GM12874 (cell line): ENCODE results near the gene MAOB.

Source experiments
- TF ChIP-seq, protein P1 (sequence below): IDR thresholded peaks from 2 replicates; pipeline ENCODE4 v1.5.1; 2011; ENCODE audit warnings: low read depth, mild to moderate bottlenecking, control low read depth, low read length, moderate library complexity; ENCODE audit not compliant: insufficient read depth

Gene MAOB

DNA sequence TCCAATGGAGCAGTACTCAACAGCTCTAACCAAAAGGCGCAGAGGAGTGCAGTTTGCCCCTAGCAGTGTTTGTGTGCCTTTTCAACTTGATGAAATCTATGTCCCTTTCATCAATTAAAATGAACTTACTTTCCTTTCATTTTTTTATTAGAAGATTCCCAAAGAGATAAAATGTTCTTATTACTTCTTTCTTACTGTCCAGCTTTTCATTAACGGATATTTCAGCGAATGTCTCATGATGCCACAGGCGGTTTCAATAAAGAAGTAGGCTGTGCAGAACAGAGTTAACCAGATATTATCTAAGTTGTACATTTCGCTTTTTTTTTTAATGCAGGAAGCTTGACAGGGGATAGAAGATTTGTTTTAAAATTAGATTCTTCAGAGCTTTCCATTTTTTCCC lies 3.4 kb upstream of the MAOB start:
- TF ChIP-seq, protein P1, sequence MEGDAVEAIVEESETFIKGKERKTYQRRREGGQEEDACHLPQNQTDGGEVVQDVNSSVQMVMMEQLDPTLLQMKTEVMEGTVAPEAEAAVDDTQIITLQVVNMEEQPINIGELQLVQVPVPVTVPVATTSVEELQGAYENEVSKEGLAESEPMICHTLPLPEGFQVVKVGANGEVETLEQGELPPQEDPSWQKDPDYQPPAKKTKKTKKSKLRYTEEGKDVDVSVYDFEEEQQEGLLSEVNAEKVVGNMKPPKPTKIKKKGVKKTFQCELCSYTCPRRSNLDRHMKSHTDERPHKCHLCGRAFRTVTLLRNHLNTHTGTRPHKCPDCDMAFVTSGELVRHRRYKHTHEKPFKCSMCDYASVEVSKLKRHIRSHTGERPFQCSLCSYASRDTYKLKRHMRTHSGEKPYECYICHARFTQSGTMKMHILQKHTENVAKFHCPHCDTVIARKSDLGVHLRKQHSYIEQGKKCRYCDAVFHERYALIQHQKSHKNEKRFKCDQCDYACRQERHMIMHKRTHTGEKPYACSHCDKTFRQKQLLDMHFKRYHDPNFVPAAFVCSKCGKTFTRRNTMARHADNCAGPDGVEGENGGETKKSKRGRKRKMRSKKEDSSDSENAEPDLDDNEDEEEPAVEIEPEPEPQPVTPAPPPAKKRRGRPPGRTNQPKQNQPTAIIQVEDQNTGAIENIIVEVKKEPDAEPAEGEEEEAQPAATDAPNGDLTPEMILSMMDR: no peak

DNA sequence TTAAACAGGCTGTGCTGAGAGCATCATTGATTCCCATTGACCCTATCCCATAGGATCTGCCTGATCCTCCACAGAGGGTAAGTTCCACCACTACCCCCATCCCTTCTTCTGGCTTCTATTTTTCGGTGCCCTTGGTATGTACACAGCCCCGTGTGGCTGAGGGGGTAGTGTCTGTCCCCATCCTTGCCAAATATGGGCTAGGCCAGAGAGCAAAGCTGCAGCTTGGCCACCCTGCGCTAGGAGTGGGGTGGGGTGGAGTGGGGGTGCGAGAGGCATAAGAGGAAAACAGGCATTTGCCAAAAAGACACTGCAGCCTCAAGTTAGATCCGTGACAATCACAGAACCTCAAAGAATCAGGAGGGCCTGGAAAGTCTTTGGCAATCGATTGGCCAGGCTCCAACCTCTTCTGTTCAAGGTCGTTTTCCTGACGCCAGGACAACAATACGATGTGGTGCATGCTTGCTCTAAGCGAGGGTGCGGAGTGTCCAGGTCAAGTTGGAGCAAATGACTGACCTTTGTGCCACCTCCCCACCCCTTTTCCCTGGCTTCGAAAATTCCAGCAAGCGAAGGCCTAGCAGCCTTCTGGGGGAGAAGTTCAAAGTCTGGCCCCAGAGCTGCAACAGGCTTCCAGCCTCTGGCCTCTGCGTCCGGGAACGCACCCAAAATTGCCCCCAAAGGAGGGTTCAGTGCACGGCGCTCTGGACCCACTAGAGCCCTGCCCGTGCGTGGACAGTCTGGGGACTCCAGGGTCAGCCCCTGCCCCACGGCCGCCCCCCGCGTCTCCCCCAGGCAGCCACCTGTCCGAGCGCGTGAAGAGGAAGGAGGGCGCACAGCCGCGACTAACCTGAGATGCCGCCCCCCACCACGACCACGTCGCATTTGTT lies 598 bp downstream of the MAOB start:
- TF ChIP-seq, protein P1: no peak

DNA sequence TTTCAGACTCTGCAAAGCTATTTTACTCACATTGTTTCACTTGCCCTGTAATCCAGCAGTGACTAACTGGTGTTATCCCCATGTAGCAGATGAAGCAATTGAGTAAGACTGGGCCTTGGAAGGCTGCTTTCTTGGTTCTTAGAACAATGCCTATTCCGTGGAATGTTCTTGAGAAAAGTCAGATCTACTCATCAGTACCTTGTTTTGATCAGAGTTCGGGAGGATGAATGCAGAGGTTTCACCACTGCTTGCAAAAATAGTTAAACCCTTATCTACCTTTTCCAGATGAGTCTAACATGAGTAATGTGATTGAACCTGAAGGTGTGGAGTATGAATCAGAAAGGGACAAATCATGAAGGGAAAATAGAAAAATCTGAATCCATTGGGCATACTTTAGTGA lies 1.8 kb downstream of the MAOB start:
- TF ChIP-seq, protein P1: no peak

DNA sequence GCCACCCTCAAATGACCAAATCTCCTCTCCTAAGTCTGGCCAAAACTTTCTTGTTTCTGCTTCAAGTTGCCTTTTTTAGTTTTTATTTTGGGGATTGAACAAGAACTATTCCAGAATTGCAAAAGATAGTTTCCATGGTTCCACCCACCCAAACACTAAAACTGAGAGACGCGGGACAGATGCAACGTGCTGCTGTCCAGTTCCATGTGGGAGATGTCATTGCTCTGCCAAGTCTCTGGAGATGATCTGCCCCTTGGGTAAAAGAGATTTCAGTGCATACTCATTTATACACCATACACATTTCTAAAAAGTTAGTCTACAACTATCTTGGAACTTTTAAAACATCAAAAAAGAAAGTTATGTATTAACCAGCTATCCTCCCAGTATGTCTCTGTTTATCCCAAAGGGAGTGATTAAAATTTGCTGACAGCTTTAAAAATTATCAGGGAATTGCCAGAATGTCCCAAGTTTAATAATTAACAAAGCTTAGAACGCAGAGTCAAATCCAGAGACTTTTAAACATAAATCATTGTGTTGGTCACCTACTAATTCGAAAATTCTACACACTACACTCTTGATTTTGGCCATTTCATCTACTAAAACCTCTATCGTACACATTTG lies 3.2 kb downstream of the MAOB start:
- TF ChIP-seq, protein P1: no peak

DNA sequence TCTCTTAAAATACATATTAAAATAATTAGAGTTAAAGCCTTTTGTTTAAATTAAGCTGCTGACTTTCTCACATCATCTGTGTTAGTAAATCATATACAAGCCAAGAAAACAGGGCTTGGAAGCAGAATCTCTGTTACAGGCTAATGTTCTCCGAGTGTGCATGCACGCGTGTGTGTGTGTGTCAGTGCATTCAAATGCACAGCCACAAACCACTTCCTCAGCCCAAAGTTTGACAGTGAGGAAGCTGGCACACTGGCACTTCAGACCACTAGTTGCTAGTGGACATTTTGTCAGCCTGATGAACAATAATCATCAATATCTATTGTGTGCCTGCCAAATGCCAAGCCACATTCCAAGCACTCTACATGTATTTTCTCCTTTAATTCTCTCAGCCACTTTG lies 5.6 kb downstream of the MAOB start:
- TF ChIP-seq, protein P1: no peak

DNA sequence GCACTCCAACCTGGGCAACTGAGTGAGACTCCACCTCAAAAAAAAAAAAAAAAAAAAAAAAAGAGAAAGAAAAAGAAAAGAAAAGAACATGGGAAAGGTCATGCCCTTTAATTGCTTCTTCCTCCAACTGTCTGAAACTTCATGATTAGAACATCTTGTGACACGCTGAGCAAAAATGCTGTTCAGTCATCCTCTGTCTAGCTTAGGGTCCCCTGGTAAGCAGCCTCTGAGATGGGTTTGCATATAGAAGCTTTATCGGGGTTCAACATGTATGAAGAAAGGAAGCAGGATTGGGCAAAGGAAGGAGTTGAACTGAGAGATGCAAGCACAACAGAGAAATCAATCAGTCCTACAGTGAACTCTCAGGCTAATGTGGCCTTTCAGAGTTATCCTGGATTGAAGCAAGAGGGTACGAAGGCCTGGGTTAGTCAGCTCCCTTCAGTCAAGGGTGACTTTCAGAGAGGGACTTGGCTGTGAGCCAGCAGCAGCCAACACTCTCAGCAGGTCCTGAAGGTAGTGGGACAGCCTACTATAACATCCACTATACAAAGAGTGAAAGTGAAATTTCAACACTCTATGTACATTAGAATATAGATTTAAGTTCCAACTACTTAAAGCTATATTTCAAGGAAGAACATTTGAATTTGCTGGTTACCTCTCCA lies 11.4 kb downstream of the MAOB start:
- TF ChIP-seq, protein P1: no peak

DNA sequence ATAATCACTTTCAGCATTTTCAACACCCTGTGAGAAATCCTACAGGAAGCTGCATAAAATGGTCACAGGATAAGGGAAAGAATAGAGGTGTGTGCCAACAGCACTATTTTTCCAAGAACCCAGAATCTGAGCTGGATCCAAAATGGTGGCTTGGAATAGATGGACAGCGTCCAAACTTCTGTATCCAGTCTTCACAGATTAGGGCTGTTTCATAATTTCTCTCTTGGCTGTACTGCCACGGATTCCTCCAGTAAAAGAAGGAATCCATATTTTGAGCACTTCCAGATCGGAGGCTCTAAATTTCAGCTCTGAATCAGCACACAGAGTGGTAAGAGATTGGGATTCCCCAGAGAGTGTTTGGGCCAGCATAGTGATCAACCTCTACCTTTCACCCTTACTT lies 12.2 kb downstream of the MAOB start:
- TF ChIP-seq, protein P1: no peak
